HG03175 (cell line): ENCODE measurements around the gene SLC46A2.

ENCODE experiments used
- ATAC-seq: cut with Tn5 transposase; IDR thresholded peaks from one replicate; pipeline ENCODE4 v1.9.1; 2021; ENCODE audit warnings: mild to moderate bottlenecking, moderate library complexity; ENCODE audit not compliant: unreplicated experiment

The SLC46A2 gene

GRCh38 chr9:112861155-112861554 lies 29.5 kb downstream of the SLC46A2 start:
- no peak for ATAC-seq

- ATAC-seq, result no peak
These were observed 30.2 kb downstream of the SLC46A2 start for GRCh38 chr9:112860451-112860850.

- peak; percentile 74 for ATAC-seq
These were observed 32.0 kb downstream of the SLC46A2 start for GRCh38 chr9:112858625-112859147.

GRCh38 chr9:112858005-112858404 lies 32.7 kb downstream of the SLC46A2 start:
- ATAC-seq, result no peak

- ATAC-seq, result no peak
These were observed 33.8 kb downstream of the SLC46A2 start for GRCh38 chr9:112856843-112857242.

- ATAC-seq, result no peak
These were observed 34.5 kb downstream of the SLC46A2 start for GRCh38 chr9:112856200-112856599.

- ATAC-seq, result no peak
These were observed 36.0 kb downstream of the SLC46A2 start for GRCh38 chr9:112854657-112855056.

- no peak for ATAC-seq
These were observed 36.6 kb downstream of the SLC46A2 start for GRCh38 chr9:112853882-112854585.

- ATAC-seq, result no peak
These were observed 37.8 kb downstream of the SLC46A2 start for GRCh38 chr9:112852741-112853504.

- ATAC-seq, result no peak
These were observed 39.8 kb downstream of the SLC46A2 start for GRCh38 chr9:112850840-112851239.

GRCh38 chr9:112849363-112849922 lies 41.2 kb downstream of the SLC46A2 start:
- no peak for ATAC-seq

GRCh38 chr9:112848316-112849151 lies 42.1 kb downstream of the SLC46A2 start:
- no peak for ATAC-seq

- no peak for ATAC-seq
These were observed 43.9 kb downstream of the SLC46A2 start for GRCh38 chr9:112846528-112847488.

- peak; percentile 92 for ATAC-seq
These were observed 45.7 kb downstream of the SLC46A2 start for GRCh38 chr9:112844771-112845542.

GRCh38 chr9:112842555-112842954 lies 48.1 kb downstream of the SLC46A2 start:
- no peak for ATAC-seq

- ATAC-seq, result no peak
These were observed 49.4 kb downstream of the SLC46A2 start for GRCh38 chr9:112841261-112841660.

- no peak for ATAC-seq
These were observed 51.3 kb downstream of the SLC46A2 start for GRCh38 chr9:112839331-112839730.

- ATAC-seq, result no peak
These were observed 52.3 kb downstream of the SLC46A2 start for GRCh38 chr9:112838342-112838741.

- no peak for ATAC-seq
These were observed 54.3 kb downstream of the SLC46A2 start for GRCh38 chr9:112836394-112836793.
